ENCODE results near the gene ATP6V0C.

DNA sequence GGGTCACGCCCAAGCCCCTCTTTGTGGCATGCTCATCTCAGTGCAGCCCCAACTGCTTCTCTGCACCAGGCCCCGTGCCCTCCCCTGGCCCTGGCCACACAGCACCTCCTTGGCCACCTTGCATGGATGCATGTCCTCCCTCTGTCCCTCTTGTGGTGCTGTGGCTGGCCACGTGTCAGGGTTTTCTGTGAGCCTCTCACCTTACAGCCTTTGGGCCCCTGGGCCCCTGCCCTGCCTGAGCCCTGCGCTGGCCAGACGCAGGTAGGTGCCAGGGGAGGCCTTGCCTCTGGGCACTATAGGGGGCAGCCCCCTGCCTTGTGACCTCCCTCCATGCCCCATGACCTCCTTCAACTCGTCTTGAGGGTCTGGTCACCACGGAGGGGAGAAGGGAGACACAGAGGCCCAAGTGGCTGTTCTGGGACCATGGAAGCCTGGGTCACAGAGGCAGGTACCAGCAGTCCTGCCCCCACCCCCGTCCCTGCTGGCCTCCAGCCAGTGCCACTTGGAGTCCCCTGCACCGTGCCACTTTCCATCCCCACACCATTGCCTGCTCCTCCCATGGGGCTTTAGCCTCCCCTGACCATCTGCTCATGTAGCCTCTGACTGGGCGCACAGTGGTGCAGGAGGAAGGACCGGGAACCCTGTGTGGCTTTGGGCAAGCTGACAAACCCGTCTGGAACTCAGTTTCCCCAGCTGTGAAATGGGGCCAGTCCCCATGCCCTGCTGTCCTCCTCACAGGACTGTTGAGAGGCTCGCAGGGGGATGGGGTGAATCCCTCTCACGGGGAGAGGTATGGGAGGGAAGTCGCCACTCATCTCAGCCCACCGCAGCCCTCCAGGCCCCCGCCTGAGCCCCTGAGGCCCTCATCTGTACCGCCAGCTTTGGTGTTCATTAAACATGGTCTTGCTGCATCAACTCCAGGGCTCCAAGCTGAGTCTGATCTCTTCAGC is 11.5 kb upstream of the ATP6V0C start:
- TF ChIP-seq, protein P1, sequence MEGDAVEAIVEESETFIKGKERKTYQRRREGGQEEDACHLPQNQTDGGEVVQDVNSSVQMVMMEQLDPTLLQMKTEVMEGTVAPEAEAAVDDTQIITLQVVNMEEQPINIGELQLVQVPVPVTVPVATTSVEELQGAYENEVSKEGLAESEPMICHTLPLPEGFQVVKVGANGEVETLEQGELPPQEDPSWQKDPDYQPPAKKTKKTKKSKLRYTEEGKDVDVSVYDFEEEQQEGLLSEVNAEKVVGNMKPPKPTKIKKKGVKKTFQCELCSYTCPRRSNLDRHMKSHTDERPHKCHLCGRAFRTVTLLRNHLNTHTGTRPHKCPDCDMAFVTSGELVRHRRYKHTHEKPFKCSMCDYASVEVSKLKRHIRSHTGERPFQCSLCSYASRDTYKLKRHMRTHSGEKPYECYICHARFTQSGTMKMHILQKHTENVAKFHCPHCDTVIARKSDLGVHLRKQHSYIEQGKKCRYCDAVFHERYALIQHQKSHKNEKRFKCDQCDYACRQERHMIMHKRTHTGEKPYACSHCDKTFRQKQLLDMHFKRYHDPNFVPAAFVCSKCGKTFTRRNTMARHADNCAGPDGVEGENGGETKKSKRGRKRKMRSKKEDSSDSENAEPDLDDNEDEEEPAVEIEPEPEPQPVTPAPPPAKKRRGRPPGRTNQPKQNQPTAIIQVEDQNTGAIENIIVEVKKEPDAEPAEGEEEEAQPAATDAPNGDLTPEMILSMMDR (IDR thresholded peaks at IDR 0.05; ENCODE audit: low read length), result no peak
- TF ChIP-seq EZH2 (optimal IDR thresholded peaks at IDR 0.05; ENCODE audit: low read depth, low read length), result no peak

Measured in MM.1S (cell line).